Uterus (tissue), 2 donors: ENCODE results near the gene RIIAD1.

Experiments used
- CTCF ChIP-seq, 4 experiments: fragments of 200-600 bp in 2 of 4; fragments of 450-650 bp in 2 of 4; sonication (generic) in 2 of 4; IDR thresholded peaks; one replicate each; pipeline ENCODE4 v1.5.1; 2016 to 2019; ENCODE audit warnings: antibody characterized with exemption in 4 of 4, mild to moderate bottlenecking in 2 of 4, moderate library complexity in 1 of 4
- POLR2A ChIP-seq, 2 donors: fragments of 450-650 bp; IDR thresholded peaks; one replicate each; pipeline ENCODE4 v1.6.1; 2016; ENCODE audit warnings: antibody characterized with exemption in 2 of 2, mild to moderate bottlenecking in 1 of 2, moderate library complexity in 1 of 2

GRCh38 chr1:151775894-151776664 is 54.8 kb downstream of the RIIAD1 start:
- TF ChIP-seq CTCF (IDR thresholded peaks at IDR 0.05) (no peak), POLR2A (IDR thresholded peaks at IDR 0.05) (no peak)
